ENCODE measurements around the gene ZSCAN30.

The ZSCAN30 gene

GRCh38 chr18:35322486-35323458 is 32.7 kb upstream of the ZSCAN30 start:
- DNase-seq = no peak

DNA sequence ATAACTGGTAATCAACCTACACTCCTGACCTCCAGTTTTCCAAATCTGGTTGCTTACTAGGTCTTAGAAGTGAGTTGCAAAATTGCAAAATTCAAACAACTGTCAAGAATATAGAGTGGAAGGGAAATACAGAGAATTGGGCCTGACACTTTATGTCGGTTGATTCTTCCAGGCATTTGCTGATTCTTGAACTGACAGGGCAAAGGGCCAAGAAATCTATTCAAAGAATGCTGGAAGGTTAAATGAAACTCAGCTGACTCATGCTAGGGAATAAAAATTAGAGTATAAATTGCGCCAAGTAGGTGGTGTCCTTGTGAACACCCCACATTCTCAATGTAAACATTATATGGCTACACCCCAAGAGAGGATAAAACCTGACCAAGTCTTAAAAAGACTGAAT is 21.5 kb upstream of the ZSCAN30 start:
- H3K4me1 ChIP-seq (ENCODE audit: control insufficient read depth, insufficient read depth, low read length, poor library complexity, severe bottlenecking) = no peaks in the 10 kb centered on the region
- no peak overlapping the region for H3K4me3 ChIP-seq (ENCODE audit: insufficient read depth, low read depth, low read length, poor library complexity, severe bottlenecking)
- no peaks in the 10 kb centered on the region for H3K27me3 ChIP-seq (replicated peaks; ENCODE audit: control insufficient read depth, insufficient read depth, low read length, poor library complexity, severe bottlenecking)
- no peak overlapping the region for H3K27ac ChIP-seq (ENCODE audit: insufficient read depth, low read length, poor library complexity, severe bottlenecking)
- H3K36me3 ChIP-seq (ENCODE audit: control insufficient read depth, insufficient read depth, low read length) = peaks cover 13% of the 10 kb centered on the region
- DNase-seq = no peak
- H3K9me3 ChIP-seq (ENCODE audit: control insufficient read depth, low read length) = peaks cover 37% of the 10 kb centered on the region

More at GRCh38 chr18:35322486-35323458, 32.7 kb upstream of the ZSCAN30 start:
- Histone ChIP-seq H3K4me3 (ENCODE audit: insufficient read depth, low read depth, low read length, poor library complexity, severe bottlenecking) (no peak overlapping the region), H3K27me3 (replicated peaks; ENCODE audit: control insufficient read depth, insufficient read depth, low read length, poor library complexity, severe bottlenecking) (no peaks in the 10 kb centered on the region), H3K36me3 (ENCODE audit: control insufficient read depth, insufficient read depth, low read length) (no peaks in the 10 kb centered on the region), H3K27ac (ENCODE audit: insufficient read depth, low read length, poor library complexity, severe bottlenecking) (no peak overlapping the region), H3K4me1 (ENCODE audit: control insufficient read depth, insufficient read depth, low read length, poor library complexity, severe bottlenecking) (no peaks in the 10 kb centered on the region), H3K9me3 (ENCODE audit: control insufficient read depth, low read length) (no peaks in the 10 kb centered on the region)

DNA sequence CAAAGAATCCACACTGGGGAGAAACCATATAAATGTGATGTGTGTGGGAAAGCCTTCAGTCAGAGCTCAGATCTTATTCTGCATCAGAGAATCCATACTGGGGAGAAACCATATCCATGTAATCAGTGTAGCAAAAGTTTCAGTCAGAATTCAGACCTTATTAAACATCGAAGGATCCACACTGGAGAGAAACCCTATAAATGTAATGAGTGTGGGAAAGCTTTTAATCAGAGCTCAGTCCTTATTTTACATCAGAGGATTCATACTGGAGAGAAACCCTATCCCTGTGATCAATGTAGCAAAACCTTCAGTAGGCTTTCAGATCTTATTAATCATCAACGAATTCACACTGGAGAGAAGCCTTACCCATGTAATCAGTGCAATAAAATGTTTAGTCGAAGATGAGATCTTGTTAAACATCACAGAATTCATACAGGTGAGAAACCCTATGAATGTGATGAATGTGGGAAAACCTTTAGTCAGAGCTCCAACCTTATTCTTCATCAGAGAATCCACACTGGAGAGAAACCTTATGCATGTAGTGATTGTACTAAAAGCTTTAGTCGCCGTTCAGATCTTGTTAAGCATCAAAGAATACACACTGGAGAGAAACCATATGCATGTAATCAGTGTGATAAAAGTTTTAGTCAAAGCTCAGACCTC is 16.7 kb upstream of the ZSCAN30 start:
- Histone ChIP-seq H3K4me1 (ENCODE audit: control insufficient read depth, insufficient read depth, low read length, poor library complexity, severe bottlenecking) (no peaks in the 10 kb centered on the region), H3K27ac (ENCODE audit: insufficient read depth, low read length, poor library complexity, severe bottlenecking) (no peak overlapping the region), H3K4me3 (ENCODE audit: insufficient read depth, low read depth, low read length, poor library complexity, severe bottlenecking) (no peak overlapping the region), H3K36me3 (ENCODE audit: control insufficient read depth, insufficient read depth, low read length) (peaks cover 51% of the 10 kb centered on the region), H3K27me3 (replicated peaks; ENCODE audit: control insufficient read depth, insufficient read depth, low read length, poor library complexity, severe bottlenecking) (no peaks in the 10 kb centered on the region), H3K9me3 (ENCODE audit: control insufficient read depth, low read length) (peaks cover 62% of the 10 kb centered on the region)
- no peak for DNase-seq

DNA sequence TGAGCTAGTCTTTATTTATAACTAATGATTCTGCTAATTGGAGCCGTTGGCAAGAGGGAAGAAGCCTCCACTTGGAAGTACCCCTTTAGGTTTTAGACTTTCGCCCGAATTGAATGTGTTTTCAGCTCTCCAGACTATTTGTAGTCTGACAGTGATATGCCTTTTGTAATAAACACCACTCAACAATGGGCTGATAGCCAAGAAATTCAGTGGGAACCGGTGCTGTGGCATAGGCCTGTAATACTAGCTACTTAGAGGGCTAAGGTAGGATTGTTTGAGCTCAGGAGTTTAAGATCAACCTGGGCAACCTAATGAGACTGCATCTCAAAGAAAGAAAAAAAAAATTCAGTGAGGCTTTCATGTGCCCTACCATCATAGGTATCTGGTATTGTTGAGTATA is 13.6 kb upstream of the ZSCAN30 start:
- no peak overlapping the region for H3K4me3 ChIP-seq (ENCODE audit: insufficient read depth, low read depth, low read length, poor library complexity, severe bottlenecking)
- DNase-seq = no peak
- no peaks in the 10 kb centered on the region for H3K27me3 ChIP-seq (replicated peaks; ENCODE audit: control insufficient read depth, insufficient read depth, low read length, poor library complexity, severe bottlenecking)
- H3K4me1 ChIP-seq (ENCODE audit: control insufficient read depth, insufficient read depth, low read length, poor library complexity, severe bottlenecking) = no peaks in the 10 kb centered on the region
- peaks cover 52% of the 10 kb centered on the region for H3K9me3 ChIP-seq (ENCODE audit: control insufficient read depth, low read length)
- peaks cover 65% of the 10 kb centered on the region for H3K36me3 ChIP-seq (ENCODE audit: control insufficient read depth, insufficient read depth, low read length)
- H3K27ac ChIP-seq (ENCODE audit: insufficient read depth, low read length, poor library complexity, severe bottlenecking) = no peak overlapping the region

- DNase-seq = no peak
- H3K4me1 ChIP-seq (ENCODE audit: control insufficient read depth, insufficient read depth, low read length, poor library complexity, severe bottlenecking) = no peaks in the 10 kb centered on the region
- H3K36me3 ChIP-seq (ENCODE audit: control insufficient read depth, insufficient read depth, low read length) = peaks cover 19% of the 10 kb centered on the region
- peaks cover 3% of the 10 kb centered on the region for H3K9me3 ChIP-seq (ENCODE audit: control insufficient read depth, low read length)
- H3K27ac ChIP-seq (ENCODE audit: insufficient read depth, low read length, poor library complexity, severe bottlenecking) = no peak overlapping the region
- H3K27me3 ChIP-seq (replicated peaks; ENCODE audit: control insufficient read depth, insufficient read depth, low read length, poor library complexity, severe bottlenecking) = no peaks in the 10 kb centered on the region
- no peak overlapping the region for H3K4me3 ChIP-seq (ENCODE audit: insufficient read depth, low read depth, low read length, poor library complexity, severe bottlenecking)
Measured at GRCh38 chr18:35296060-35296459, 6.0 kb upstream of the ZSCAN30 start.

- Histone ChIP-seq H3K9me3 (ENCODE audit: control insufficient read depth, low read length) (no peaks in the 10 kb centered on the region), H3K27me3 (replicated peaks; ENCODE audit: control insufficient read depth, insufficient read depth, low read length, poor library complexity, severe bottlenecking) (no peaks in the 10 kb centered on the region), H3K36me3 (ENCODE audit: control insufficient read depth, insufficient read depth, low read length) (peaks cover 3% of the 10 kb centered on the region), H3K4me3 (ENCODE audit: insufficient read depth, low read depth, low read length, poor library complexity, severe bottlenecking) (peak overlapping the region; percentile 70), H3K4me1 (ENCODE audit: control insufficient read depth, insufficient read depth, low read length, poor library complexity, severe bottlenecking) (peaks cover 6% of the 10 kb centered on the region), H3K27ac (ENCODE audit: insufficient read depth, low read length, poor library complexity, severe bottlenecking) (peak overlapping the region; percentile 71)
- no peak for DNase-seq
Measured at GRCh38 chr18:35291166-35291565, 1.1 kb upstream of the ZSCAN30 start.

DNA sequence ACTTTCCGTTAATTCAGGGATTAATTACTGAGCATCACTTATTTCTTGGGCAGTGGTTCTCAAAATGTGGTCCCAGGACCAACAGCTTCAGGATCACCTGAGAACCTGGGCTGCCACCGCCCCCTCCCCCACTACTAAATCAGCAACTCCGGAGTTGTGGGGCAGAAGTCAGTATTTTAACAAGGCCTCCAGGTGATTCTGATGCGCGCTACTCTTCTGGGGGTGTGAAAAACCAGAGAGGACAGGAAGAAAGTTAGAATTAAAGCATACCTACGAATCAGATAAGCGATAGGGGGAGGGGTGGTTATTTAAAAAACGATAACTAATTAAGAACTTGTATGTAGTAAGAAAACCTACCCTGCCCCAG is 319 bp downstream of the ZSCAN30 start:
- no peaks in the 10 kb centered on the region for H3K9me3 ChIP-seq (ENCODE audit: control insufficient read depth, low read length)
- peaks cover 6% of the 10 kb centered on the region for H3K4me1 ChIP-seq (ENCODE audit: control insufficient read depth, insufficient read depth, low read length, poor library complexity, severe bottlenecking)
- no peaks in the 10 kb centered on the region for H3K36me3 ChIP-seq (ENCODE audit: control insufficient read depth, insufficient read depth, low read length)
- peak overlapping the region; percentile 70 for H3K4me3 ChIP-seq (ENCODE audit: insufficient read depth, low read depth, low read length, poor library complexity, severe bottlenecking)
- H3K27me3 ChIP-seq (replicated peaks; ENCODE audit: control insufficient read depth, insufficient read depth, low read length, poor library complexity, severe bottlenecking) = no peaks in the 10 kb centered on the region
- H3K27ac ChIP-seq (ENCODE audit: insufficient read depth, low read length, poor library complexity, severe bottlenecking) = peak overlapping the region; percentile 71
- DNase-seq = peak in 1 of 3 donors; percentile 14

DNA sequence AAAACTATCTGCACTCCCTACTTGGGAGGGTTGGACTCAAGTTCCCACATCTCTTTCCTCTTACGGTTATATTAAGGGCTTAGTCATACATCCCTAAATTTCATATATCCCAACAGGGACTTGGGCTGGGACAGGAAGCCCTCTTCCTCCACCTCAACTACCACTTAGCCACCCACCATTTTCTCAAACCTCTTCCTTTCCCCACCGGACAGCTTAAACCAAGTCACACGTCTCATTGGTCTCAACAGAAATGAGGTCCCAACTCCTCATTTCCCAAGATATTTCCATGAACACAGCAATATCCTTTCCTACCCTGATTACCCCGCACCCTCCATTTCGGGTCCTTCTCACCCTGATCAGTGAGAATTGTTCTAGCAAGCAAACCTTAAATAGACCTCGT is 736 bp downstream of the ZSCAN30 start:
- Histone ChIP-seq H3K4me1 (ENCODE audit: control insufficient read depth, insufficient read depth, low read length, poor library complexity, severe bottlenecking) (peaks cover 6% of the 10 kb centered on the region), H3K27me3 (replicated peaks; ENCODE audit: control insufficient read depth, insufficient read depth, low read length, poor library complexity, severe bottlenecking) (no peaks in the 10 kb centered on the region), H3K36me3 (ENCODE audit: control insufficient read depth, insufficient read depth, low read length) (no peaks in the 10 kb centered on the region), H3K4me3 (ENCODE audit: insufficient read depth, low read depth, low read length, poor library complexity, severe bottlenecking) (peak overlapping the region; percentile 70), H3K27ac (ENCODE audit: insufficient read depth, low read length, poor library complexity, severe bottlenecking) (peak overlapping the region; percentile 71), H3K9me3 (ENCODE audit: control insufficient read depth, low read length) (no peaks in the 10 kb centered on the region)
- no peak for DNase-seq

DNA sequence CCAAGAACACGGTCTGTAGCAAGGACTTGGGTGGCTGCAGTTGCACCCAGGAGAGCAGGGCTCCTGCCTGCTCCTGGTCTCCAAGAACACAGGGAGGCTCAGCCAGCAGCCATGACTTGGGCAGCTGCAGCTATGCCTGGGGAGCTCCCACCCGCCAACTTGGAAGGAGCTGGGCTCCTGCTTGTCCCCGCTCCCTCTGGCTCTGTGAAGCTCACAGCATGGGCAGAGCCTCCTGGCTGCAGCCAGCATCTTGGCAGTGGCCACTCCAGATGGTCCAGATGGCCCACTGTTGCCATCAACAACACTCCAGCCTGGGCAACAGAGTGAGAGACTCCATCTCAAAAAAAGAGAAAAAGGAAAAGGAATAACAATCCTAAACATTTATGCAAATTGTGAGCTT is 5.2 kb downstream of the ZSCAN30 start:
- no peak for DNase-seq
- no peak overlapping the region for H3K27ac ChIP-seq (ENCODE audit: insufficient read depth, low read length, poor library complexity, severe bottlenecking)
- no peak overlapping the region for H3K4me3 ChIP-seq (ENCODE audit: insufficient read depth, low read depth, low read length, poor library complexity, severe bottlenecking)
- H3K36me3 ChIP-seq (ENCODE audit: control insufficient read depth, insufficient read depth, low read length) = no peaks in the 10 kb centered on the region
- no peaks in the 10 kb centered on the region for H3K27me3 ChIP-seq (replicated peaks; ENCODE audit: control insufficient read depth, insufficient read depth, low read length, poor library complexity, severe bottlenecking)
- no peaks in the 10 kb centered on the region for H3K9me3 ChIP-seq (ENCODE audit: control insufficient read depth, low read length)
- H3K4me1 ChIP-seq (ENCODE audit: control insufficient read depth, insufficient read depth, low read length, poor library complexity, severe bottlenecking) = peaks cover 6% of the 10 kb centered on the region
